ENCODE measurements around the gene IFT43. TPM values are rescaled to one million over a fixed set of nuclear protein-coding genes. Genes with fewer than 3 reads are reported as not detected.
"Not testable (repeated sequence)": the region's sequence is repeated elsewhere in the genome, so short reads cannot be mapped to it uniquely, and the experiment has no call there.

Gene IFT43
- total RNA-seq, 1 donor from 2014 or later, result 15.8 TPM

- TF ChIP-seq, protein P1, sequence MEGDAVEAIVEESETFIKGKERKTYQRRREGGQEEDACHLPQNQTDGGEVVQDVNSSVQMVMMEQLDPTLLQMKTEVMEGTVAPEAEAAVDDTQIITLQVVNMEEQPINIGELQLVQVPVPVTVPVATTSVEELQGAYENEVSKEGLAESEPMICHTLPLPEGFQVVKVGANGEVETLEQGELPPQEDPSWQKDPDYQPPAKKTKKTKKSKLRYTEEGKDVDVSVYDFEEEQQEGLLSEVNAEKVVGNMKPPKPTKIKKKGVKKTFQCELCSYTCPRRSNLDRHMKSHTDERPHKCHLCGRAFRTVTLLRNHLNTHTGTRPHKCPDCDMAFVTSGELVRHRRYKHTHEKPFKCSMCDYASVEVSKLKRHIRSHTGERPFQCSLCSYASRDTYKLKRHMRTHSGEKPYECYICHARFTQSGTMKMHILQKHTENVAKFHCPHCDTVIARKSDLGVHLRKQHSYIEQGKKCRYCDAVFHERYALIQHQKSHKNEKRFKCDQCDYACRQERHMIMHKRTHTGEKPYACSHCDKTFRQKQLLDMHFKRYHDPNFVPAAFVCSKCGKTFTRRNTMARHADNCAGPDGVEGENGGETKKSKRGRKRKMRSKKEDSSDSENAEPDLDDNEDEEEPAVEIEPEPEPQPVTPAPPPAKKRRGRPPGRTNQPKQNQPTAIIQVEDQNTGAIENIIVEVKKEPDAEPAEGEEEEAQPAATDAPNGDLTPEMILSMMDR (IDR thresholded peaks at IDR 0.05), result no peak
- Mint-ChIP-seq H3K27me3 (no peaks in the 10 kb centered on the region), H3K27ac (no peak overlapping the region), H3K4me3 (no peak overlapping the region), H3K36me3 (ENCODE audit: low read depth) (peaks cover 62% of the 10 kb centered on the region), H3K4me1 (no peaks in the 10 kb centered on the region), H3K9me3 (peaks cover 13% of the 10 kb centered on the region)
- ATAC-seq (ENCODE audit: low read depth) (no peak), DNase-seq (no peak)
- intact Hi-C loops (cut with micrococcal nuclease), result no loop called here
- ChIA-PET CTCF (no interaction called here), POLR2A (no interaction called here)
These were observed 21.8 kb downstream of the IFT43 start for GRCh38 chr14:76007379-76007778.

DNA sequence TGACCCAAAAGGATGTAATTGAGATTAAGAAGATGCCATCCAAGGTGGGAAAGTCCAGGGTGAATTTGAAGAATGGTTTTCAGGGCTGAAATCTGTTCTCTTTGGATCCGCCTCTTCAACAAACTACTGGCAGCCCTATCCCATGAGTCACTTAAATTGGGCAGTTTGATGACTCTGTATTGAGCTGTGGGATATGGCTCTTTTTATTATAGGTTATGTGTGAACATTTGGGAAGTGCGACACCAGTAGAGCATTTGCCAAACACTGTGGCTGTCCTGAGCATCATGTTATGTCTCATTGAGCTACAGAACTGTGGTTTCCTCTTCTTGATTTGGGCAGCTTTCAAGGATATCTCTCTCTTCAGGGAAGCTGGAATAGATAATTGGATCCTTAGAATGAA, 22.3 kb downstream of the IFT43 start:
- Mint-ChIP-seq H3K4me1 (no peaks in the 10 kb centered on the region), H3K27ac (no peak overlapping the region), H3K9me3 (peaks cover 13% of the 10 kb centered on the region), H3K36me3 (ENCODE audit: low read depth) (peaks cover 63% of the 10 kb centered on the region), H3K27me3 (no peaks in the 10 kb centered on the region), H3K4me3 (no peak overlapping the region)
- ATAC-seq (ENCODE audit: low read depth) (no peak), DNase-seq (no peak)
- TF ChIP-seq, protein P1 (IDR thresholded peaks at IDR 0.05), result no peak
- ChIA-PET CTCF (no interaction called here), POLR2A (no interaction called here)
- intact Hi-C loops (cut with micrococcal nuclease), result no loop called here

- CTCF ChIA-PET, result not testable (repeated sequence)
These were observed 24.1 kb downstream of the IFT43 start for GRCh38 chr14:76009627-76010026.

GRCh38 chr14:76011930-76012329, 26.4 kb downstream of the IFT43 start:
- H3K4me1 Mint-ChIP-seq, result peaks cover 14% of the 10 kb centered on the region
- TF ChIP-seq, protein P1 (IDR thresholded peaks at IDR 0.05), result no peak
- CTCF ChIA-PET, result no interaction called here
- peaks cover under 1% of the 10 kb centered on the region for H3K9me3 Mint-ChIP-seq
- intact Hi-C loops (cut with micrococcal nuclease), result no loop called here
- ATAC-seq (ENCODE audit: low read depth) (no peak), DNase-seq (no peak)
- peaks cover 59% of the 10 kb centered on the region for H3K36me3 Mint-ChIP-seq (ENCODE audit: low read depth)
- no peak overlapping the region for H3K27ac Mint-ChIP-seq
- H3K27me3 Mint-ChIP-seq, result no peaks in the 10 kb centered on the region
- H3K4me3 Mint-ChIP-seq, result no peak overlapping the region
- POLR2A ChIA-PET, result no interaction called here

More at GRCh38 chr14:76009627-76010026, 24.1 kb downstream of the IFT43 start:
- ATAC-seq (ENCODE audit: low read depth); H3K27ac Mint-ChIP-seq; H3K4me3 Mint-ChIP-seq; H3K27me3 Mint-ChIP-seq; DNase-seq; POLR2A ChIA-PET; H3K4me1 Mint-ChIP-seq; H3K9me3 Mint-ChIP-seq; intact Hi-C loops (cut with micrococcal nuclease): not testable (repeated sequence)
- peaks cover 65% of the 10 kb centered on the region for H3K36me3 Mint-ChIP-seq (ENCODE audit: low read depth)

DNA sequence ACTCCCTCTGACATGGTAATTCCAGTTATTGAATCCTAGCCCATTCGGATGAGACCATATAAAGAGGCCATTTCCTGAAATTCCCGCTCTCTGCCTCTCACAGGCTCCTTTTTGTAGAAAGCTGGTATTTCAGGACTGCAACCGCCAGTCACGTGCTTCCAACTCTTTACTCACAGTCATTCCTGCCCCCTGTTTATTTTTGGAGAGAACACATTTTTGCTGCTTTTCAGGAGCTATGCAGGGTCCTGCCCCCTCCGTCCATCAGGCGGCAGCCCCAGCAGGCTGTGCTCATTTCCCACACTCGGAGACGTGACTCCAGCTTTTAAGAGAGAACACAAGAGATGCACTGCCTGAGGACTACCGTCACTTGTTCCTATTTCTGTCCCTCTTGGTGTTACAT, 26.8 kb downstream of the IFT43 start:
- DNase-seq (no peak), ATAC-seq (ENCODE audit: low read depth) (no peak)
- Mint-ChIP-seq H3K4me1 (peaks cover 14% of the 10 kb centered on the region), H3K36me3 (ENCODE audit: low read depth) (peaks cover 59% of the 10 kb centered on the region), H3K27me3 (no peaks in the 10 kb centered on the region), H3K4me3 (no peak overlapping the region), H3K27ac (no peak overlapping the region), H3K9me3 (peaks cover 5% of the 10 kb centered on the region)
- TF ChIP-seq, protein P1 (IDR thresholded peaks at IDR 0.05), result no peak
- CTCF ChIA-PET, result no interaction called here
- POLR2A ChIA-PET, result no interaction called here
- intact Hi-C loops (cut with micrococcal nuclease), result no loop called here

DNA sequence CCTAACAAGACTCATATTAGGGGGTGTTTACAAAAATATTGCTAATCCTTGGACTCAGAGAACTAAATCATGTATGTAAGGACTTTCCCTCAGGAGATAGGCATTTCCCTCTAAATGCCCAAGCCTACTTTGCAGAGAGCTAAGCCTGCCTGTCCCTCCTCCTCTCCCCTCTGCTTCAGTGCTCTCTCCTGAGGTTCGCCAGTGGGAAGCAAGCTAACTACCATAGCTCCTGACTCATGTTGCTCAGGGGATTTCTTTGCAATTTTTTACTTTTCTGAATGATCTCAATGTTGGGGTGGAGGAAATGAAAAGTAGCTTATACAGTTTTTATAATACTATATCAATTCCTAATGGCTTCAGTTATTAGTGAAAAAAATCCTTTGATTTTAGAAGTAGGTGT, 29.6 kb downstream of the IFT43 start:
- ATAC-seq (ENCODE audit: low read depth), result no peak
- Mint-ChIP-seq H3K9me3 (peaks cover 23% of the 10 kb centered on the region), H3K4me1 (peaks cover 14% of the 10 kb centered on the region), H3K27me3 (no peaks in the 10 kb centered on the region), H3K36me3 (ENCODE audit: low read depth) (peaks cover 76% of the 10 kb centered on the region), H3K4me3 (no peak overlapping the region), H3K27ac (no peak overlapping the region)
- DNase-seq, result no peak
- TF ChIP-seq, protein P1 (IDR thresholded peaks at IDR 0.05), result no peak
- POLR2A ChIA-PET, result no interaction called here
- CTCF ChIA-PET, result interaction anchor here (1.1 kb wide), 1 partner anchor 109 kb away, joined by 3 read pairs; no protein-coding TSS in a partner anchor
- intact Hi-C loops (cut with micrococcal nuclease), result no loop called here

Measured in activated B cell treated with CpG ODN at 0.5 μM for 24 hours (primary cell).